ENCODE data around the gene SGTA. TPM values are rescaled to one million over a fixed set of nuclear protein-coding genes. Genes with fewer than 3 reads are reported as not detected.

SGTA gene
- total and polyA plus RNA-seq, 2 of the 13 experiments (the other 11 are each of a cell fraction or from before 2014, with no cell fraction given), result 43.9 to 47.4 TPM

DNA sequence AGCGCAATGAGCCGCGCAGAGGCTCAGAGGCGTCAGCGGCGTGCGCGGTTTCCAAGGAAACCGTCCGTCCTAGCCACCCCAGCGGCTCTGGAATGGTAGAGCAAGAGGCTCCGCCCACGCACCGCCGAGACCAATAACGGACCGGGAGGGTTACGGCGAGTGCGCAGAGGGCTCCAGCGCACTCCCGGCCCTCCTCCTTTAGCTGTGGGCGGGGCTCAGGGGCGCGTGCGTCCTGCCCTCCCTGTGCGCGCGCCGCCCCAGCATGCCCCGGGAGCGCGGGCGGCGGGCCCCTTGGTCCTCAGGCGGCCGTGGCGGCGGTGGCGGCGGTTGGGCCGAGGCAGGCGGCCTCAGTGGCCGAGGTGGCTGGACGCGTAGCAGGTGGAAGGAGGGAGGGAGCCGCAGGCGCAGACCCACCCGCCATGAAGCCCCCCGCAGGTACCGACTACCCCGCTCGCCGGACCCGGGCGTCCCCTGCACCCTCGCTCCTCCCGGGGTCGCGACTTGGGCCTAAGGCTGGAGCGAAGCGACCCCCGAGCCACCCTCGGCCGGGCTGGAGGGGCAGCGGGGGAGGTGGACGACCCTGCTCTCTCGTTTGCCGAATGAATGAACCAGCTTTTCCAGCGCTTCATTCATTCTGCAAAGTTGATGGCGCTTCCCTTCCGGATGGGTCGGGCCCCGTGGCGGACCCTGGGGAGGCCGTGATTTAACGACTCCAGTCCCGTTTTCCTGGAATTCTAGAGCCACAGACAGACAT is 2.3 kb upstream of the SGTA start, which contains the start of gene THOP1 (continued):
- TF ChIP-seq, protein P1, sequence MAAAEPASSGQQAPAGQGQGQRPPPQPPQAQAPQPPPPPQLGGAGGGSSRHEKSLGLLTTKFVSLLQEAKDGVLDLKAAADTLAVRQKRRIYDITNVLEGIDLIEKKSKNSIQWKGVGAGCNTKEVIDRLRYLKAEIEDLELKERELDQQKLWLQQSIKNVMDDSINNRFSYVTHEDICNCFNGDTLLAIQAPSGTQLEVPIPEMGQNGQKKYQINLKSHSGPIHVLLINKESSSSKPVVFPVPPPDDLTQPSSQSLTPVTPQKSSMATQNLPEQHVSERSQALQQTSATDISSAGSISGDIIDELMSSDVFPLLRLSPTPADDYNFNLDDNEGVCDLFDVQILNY (CRISPR knock-in tag; conservative IDR thresholded peaks at IDR 0.05), result peak; percentile 79; the same call in 1 of the 2 replicates
- TF ChIP-seq THAP11 (CRISPR knock-in tag; IDR thresholded peaks at IDR 0.05) (peak; percentile 84), ZSCAN25 (CRISPR knock-in tag; IDR thresholded peaks at IDR 0.05) (no peak), PAX8 (CRISPR knock-in tag; IDR thresholded peaks at IDR 0.05; ENCODE audit: borderline replicate concordance) (peak; percentile 94; the same call in 1 of the 2 replicates), SUZ12 (IDR thresholded peaks at IDR 0.05; ENCODE audit: low read depth, low read length) (peak; percentile 24; the same call in 1 of the 2 replicates), GTF2F1 (IDR thresholded peaks at IDR 0.05; ENCODE audit: low read length) (no peak), SRY (CRISPR knock-in tag; IDR thresholded peaks at IDR 0.05) (peak; percentile 22; the same call in 1 of the 2 replicates), KLF11 (CRISPR knock-in tag; IDR thresholded peaks at IDR 0.05) (no peak; the same call in 1 of the 2 replicates), ELF3 (CRISPR knock-in tag; IDR thresholded peaks at IDR 0.05) (0 out of 2 replicates have a peak, but pooled peaks have one; percentile 18), ZFP90 (CRISPR knock-in tag; IDR thresholded peaks at IDR 0.05; ENCODE audit: borderline replicate concordance) (peak; percentile 70; the same call in 1 of the 2 replicates), SOX6 (IDR thresholded peaks at IDR 0.05) (no peak), SOX6 (CRISPR knock-in tag; IDR thresholded peaks at IDR 0.05) (peak; percentile 31; the same call in 1 of the 2 replicates), ZNF737 (CRISPR knock-in tag; IDR thresholded peaks at IDR 0.05; ENCODE audit: borderline replicate concordance) (no peak), YEATS4 (CRISPR knock-in tag; IDR thresholded peaks at IDR 0.05; ENCODE audit: borderline replicate concordance) (peak; percentile 63; the same call in 1 of the 2 replicates), HES4 (CRISPR knock-in tag; IDR thresholded peaks at IDR 0.05; ENCODE audit: borderline replicate concordance) (peak; percentile 96)
- TF ChIP-seq, protein P2, sequence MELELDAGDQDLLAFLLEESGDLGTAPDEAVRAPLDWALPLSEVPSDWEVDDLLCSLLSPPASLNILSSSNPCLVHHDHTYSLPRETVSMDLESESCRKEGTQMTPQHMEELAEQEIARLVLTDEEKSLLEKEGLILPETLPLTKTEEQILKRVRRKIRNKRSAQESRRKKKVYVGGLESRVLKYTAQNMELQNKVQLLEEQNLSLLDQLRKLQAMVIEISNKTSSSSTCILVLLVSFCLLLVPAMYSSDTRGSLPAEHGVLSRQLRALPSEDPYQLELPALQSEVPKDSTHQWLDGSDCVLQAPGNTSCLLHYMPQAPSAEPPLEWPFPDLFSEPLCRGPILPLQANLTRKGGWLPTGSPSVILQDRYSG (CRISPR knock-in tag; IDR thresholded peaks at IDR 0.05), result 0 out of 2 replicates have a peak, but pooled peaks have one; percentile 51
- TF ChIP-seq, protein P3, sequence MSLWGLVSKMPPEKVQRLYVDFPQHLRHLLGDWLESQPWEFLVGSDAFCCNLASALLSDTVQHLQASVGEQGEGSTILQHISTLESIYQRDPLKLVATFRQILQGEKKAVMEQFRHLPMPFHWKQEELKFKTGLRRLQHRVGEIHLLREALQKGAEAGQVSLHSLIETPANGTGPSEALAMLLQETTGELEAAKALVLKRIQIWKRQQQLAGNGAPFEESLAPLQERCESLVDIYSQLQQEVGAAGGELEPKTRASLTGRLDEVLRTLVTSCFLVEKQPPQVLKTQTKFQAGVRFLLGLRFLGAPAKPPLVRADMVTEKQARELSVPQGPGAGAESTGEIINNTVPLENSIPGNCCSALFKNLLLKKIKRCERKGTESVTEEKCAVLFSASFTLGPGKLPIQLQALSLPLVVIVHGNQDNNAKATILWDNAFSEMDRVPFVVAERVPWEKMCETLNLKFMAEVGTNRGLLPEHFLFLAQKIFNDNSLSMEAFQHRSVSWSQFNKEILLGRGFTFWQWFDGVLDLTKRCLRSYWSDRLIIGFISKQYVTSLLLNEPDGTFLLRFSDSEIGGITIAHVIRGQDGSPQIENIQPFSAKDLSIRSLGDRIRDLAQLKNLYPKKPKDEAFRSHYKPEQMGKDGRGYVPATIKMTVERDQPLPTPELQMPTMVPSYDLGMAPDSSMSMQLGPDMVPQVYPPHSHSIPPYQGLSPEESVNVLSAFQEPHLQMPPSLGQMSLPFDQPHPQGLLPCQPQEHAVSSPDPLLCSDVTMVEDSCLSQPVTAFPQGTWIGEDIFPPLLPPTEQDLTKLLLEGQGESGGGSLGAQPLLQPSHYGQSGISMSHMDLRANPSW (CRISPR knock-in tag; IDR thresholded peaks at IDR 0.05; ENCODE audit: borderline replicate concordance), result no peak; the same call in 1 of the 2 replicates
- TF ChIP-seq, protein P4, sequence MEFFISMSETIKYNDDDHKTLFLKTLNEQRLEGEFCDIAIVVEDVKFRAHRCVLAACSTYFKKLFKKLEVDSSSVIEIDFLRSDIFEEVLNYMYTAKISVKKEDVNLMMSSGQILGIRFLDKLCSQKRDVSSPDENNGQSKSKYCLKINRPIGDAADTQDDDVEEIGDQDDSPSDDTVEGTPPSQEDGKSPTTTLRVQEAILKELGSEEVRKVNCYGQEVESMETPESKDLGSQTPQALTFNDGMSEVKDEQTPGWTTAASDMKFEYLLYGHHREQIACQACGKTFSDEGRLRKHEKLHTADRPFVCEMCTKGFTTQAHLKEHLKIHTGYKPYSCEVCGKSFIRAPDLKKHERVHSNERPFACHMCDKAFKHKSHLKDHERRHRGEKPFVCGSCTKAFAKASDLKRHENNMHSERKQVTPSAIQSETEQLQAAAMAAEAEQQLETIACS (CRISPR knock-in tag; IDR thresholded peaks at IDR 0.05), result peak; percentile 97
- TF ChIP-seq, protein P5, sequence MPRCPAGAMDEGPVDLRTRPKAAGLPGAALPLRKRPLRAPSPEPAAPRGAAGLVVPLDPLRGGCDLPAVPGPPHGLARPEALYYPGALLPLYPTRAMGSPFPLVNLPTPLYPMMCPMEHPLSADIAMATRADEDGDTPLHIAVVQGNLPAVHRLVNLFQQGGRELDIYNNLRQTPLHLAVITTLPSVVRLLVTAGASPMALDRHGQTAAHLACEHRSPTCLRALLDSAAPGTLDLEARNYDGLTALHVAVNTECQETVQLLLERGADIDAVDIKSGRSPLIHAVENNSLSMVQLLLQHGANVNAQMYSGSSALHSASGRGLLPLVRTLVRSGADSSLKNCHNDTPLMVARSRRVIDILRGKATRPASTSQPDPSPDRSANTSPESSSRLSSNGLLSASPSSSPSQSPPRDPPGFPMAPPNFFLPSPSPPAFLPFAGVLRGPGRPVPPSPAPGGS (CRISPR knock-in tag; IDR thresholded peaks at IDR 0.05), result 0 out of 2 replicates have a peak, but pooled peaks have one; percentile 17
- TF ChIP-seq, protein P6, sequence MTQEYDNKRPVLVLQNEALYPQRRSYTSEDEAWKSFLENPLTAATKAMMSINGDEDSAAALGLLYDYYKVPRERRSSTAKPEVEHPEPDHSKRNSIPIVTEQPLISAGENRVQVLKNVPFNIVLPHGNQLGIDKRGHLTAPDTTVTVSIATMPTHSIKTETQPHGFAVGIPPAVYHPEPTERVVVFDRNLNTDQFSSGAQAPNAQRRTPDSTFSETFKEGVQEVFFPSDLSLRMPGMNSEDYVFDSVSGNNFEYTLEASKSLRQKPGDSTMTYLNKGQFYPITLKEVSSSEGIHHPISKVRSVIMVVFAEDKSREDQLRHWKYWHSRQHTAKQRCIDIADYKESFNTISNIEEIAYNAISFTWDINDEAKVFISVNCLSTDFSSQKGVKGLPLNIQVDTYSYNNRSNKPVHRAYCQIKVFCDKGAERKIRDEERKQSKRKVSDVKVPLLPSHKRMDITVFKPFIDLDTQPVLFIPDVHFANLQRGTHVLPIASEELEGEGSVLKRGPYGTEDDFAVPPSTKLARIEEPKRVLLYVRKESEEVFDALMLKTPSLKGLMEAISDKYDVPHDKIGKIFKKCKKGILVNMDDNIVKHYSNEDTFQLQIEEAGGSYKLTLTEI (CRISPR knock-in tag; conservative IDR thresholded peaks at IDR 0.05), result no peak

Data from HepG2 (cell line).